ELR (cell line): ENCODE results near the gene PRR16.
A peak's percentile ranks its signal among the peaks of the same experiment; 100 is the strongest.

Source experiments
- DNase-seq: peaks from one replicate; pipeline ENCODE4 v3.0.0-alpha.2; 2015; ENCODE audit warnings: low read depth

PRR16 gene

DNA sequence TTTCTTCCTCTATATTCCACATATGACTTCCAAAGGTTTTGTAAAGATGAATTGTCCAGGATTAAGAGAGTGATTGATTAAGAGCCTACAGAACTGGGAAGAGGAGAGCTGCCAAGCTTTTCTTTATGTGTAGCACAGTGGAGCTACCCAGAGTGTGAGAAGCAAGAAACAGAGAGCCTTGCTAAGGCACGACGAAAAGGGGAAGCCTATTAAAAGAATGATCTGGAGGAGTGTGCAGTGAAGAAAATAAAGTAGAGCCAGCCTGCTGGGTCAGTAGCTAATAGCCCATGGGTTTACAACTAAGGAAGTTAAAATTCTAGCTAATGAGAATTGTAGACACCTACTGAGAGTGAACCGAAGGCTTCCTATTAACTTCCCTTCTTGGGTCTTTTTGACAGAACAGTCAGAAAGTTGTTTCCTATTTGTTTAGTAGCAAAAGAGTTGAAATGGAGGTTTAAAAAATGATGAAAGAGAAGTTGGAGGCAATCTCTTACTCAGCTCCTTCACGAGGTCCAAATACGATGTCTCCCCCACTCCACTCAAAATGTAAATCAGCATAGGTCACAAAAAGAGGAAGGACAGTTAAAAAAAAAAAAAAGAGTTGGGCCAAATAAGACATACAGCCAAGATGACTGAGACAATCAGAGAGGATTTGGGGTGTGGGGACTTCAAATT is 957 bp upstream of the PRR16 start:
- no peak for DNase-seq

GRCh38 chr5:120464627-120465435 is 731 bp downstream of the PRR16 start:
- DNase-seq = peak; percentile 75

GRCh38 chr5:120465436-120465961 is 1.4 kb downstream of the PRR16 start:
- DNase-seq = peak; percentile 76

DNA sequence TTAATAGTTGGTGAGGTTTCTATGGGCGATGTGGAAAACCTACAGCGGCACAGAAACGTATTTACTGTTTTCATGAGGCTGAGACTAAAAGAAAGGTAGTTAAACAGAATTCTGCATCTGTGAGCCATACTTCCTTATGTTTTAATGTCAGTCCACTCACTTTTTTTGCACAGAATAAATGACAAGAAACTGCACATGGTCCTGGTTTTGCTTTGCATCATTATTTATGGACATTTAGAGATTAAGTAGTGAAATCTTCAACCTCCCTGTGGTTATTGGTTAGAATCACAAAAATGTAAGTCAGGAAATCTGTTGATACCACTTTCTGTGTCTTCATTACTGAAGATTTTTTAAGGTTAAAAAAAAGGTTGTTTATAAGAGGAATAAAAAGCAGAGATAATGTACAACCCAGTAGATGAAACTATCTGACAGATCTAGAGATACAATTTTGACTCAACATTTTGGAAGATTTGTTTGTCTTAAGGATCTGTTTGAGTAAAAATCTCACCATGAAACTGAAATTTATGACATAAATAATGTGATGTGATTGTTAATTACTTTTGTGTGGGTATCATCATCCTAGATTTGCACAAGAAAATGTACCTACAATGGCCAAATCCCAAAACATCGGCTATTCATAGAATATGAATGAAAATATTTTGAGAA is 2.4 kb downstream of the PRR16 start:
- no peak for DNase-seq

- DNase-seq = no peak
These were observed 7.9 kb downstream of the PRR16 start for GRCh38 chr5:120471971-120472370.

DNA sequence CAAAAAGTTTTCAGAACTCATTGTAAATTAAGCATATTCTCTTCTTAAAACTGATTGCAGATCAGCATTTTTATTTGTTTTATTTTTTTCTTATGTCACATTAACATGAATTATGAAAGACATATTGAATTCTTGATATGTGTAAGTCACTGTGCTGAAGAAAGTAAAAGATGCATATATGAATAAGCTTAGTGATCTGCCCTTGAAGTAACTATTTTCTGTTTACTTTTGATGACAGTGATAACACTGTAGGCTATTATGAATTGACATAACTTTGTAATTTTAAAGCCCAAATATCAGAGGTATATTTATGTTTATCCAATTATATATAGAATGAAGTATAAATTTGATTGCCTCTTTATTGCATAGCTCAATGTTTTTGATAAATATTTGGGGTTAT is 8.8 kb downstream of the PRR16 start:
- no peak for DNase-seq

DNA sequence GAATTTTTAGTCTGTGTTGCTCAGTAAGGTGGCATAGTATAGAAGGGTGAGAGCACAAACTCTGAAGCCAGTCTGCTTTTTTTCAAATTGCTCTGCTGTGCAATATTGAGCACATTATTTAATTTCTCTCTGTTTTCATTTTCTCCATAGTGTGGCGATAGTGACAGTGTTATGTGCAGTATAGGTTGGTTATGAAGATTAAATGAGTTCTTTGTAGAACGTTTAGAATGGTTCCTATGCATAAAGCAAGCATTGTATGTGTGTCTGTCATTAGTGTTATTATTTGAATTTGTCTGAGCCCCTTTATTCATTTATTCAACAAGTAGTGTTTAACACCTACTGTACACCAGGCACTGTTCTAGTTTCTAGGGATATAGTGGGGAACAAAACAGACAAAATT is 9.2 kb downstream of the PRR16 start:
- no peak for DNase-seq

GRCh38 chr5:120476063-120476462 is 12.0 kb downstream of the PRR16 start:
- no peak for DNase-seq

DNA sequence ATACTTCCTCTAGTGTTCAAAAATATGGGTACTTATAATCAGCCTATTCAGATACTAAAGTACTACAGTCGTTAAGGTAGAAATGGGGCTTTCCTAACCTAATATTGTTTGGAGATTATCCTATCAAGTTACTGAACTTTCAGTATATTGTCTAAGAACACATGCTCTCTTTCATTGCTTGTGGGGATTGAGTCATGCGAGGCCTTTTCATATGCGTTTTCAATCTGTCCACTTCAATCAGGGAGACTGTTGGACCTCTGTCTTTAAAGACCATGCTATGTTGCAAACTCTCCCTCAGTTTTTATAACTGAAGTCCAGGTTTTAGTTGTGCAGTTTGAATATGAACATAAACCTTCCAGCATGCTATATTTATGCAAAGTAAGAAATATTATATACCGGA is 15.0 kb downstream of the PRR16 start:
- DNase-seq = peak; percentile 17

DNA sequence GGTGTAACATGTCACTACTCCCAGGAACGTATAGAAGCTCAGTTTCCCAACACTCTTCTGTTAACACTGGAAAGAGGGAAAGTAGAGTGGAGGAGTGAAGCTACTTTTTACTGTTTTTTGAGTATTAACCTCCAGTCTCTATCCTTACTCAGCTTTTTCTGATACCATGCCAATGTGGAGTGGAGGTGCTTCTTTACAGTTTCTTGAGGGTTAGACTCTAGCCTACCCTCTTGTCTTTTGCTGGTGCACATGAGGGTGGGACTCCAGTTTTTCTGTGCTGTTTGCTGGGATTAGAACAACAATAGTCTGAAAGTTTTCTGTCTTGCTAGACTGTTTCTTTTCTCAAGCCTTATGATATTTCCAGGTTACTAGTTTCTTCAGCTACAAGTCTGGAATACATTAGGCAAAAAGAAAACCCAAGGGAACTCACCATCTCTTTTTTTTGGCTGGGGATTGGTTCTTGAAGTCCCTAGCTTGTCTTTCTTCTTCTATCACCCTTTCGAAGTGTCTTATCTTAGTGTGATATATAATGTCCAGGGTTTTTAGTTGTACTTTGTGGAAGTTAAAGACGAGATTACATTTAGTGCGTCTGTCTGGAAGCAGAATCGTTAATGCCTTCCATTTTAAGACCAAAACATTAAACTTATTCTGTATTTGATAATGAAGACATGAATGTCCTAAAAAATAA is 35.9 kb downstream of the PRR16 start:
- no peak for DNase-seq

- no peak for DNase-seq
These were observed 38.4 kb downstream of the PRR16 start for GRCh38 chr5:120502531-120502930.

DNA sequence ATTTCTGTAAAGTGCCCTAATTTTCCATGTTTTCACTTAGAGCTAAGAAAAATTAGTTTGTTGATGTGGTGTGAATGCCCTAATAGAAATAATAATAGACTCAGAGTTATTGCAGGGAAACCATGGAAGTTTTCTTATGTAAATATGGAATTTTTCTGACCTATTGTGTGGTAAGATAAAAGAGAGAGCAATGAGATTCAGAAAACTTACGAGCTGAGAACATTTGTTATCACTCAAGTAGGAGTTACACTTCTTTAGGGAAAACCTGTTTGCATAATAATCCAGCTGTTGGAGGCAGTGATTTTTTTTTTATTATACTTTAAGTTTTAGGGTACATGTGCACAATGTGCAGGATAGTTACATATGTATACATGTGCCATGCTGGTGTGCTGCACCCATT is 39.2 kb downstream of the PRR16 start:
- DNase-seq = no peak

- DNase-seq = no peak
These were observed 40.0 kb downstream of the PRR16 start for GRCh38 chr5:120504057-120504456.

- DNase-seq = peak; percentile 9
These were observed 43.1 kb downstream of the PRR16 start for GRCh38 chr5:120507197-120507596.

- no peak for DNase-seq
These were observed 43.8 kb downstream of the PRR16 start for GRCh38 chr5:120507800-120508463.

- no peak for DNase-seq
These were observed 45.0 kb downstream of the PRR16 start for GRCh38 chr5:120509053-120509452.

GRCh38 chr5:120510098-120510637 is 46.1 kb downstream of the PRR16 start:
- DNase-seq = no peak

- DNase-seq = no peak
These were observed 47.0 kb downstream of the PRR16 start for GRCh38 chr5:120510994-120511686.

GRCh38 chr5:120512068-120512467 is 48.0 kb downstream of the PRR16 start:
- no peak for DNase-seq

DNA sequence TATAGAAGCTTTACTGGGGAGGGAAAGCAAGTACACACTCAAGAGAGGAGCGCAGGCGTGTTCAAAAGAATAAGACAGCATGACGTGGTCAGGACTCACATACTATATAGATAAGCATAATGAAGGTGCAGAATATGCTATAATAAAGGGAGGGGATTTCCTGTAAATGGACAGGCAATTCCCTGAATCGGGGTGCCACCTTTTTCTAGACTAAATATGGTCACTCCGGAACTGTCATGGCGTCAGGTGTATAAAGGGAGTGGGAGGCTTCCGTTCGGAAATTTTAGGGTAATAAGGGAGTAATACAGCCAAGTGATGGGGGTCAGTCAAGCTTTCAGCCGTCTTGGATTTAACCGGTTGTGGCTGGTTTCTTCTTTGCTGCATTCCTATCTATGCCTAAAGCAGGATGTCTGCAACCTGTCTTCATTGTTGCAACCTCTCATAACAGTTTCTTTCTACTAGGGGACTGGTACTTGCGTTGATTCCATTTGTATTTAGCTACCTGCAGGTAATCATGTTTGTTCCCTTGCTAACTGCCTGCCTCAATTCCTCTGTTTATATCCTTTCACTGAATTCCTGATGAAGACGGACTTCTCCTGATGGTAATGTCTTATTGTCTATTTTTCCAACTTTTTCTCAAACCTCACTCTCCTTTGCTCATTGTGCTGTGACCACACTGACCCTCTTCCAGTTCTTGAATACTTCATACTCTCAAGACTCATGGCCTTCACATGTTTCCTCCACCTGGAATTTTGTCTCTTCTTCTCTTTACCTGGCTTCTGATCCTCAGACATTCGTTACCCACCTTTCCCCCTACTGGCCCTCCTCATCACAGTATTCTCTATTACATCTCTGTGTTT is 48.9 kb downstream of the PRR16 start:
- DNase-seq = no peak
